Upper lobe of right lung (tissue), 1 donor: ENCODE results near the gene DNAAF8. TPM values are rescaled to one million over a fixed set of nuclear protein-coding genes. Genes with fewer than 3 reads are reported as not detected.

Experiments
- ATAC-seq: fragments of 200-7000 bp; cut with Tn5 transposase; one replicate; pipeline ENCODE4 v1.9.1; 2020; ENCODE audit warnings: mild to moderate bottlenecking, moderate library complexity
- DNase-seq: peaks from one replicate; pipeline ENCODE4 v3.0.0-alpha.2; 2020
- H3K27ac ChIP-seq: fragments of 200-600 bp; one replicate; pipeline ENCODE4 v1.8.0; 2022
- H3K27me3 ChIP-seq: fragments of 200-600 bp; one replicate; pipeline ENCODE4 v1.8.0; 2022; ENCODE audit warnings: mild to moderate bottlenecking
- H3K36me3 ChIP-seq: fragments of 200-600 bp; one replicate; pipeline ENCODE4 v1.8.0; 2022
- H3K4me1 ChIP-seq: fragments of 200-600 bp; one replicate; pipeline ENCODE4 v1.8.0; 2022
- H3K4me3 ChIP-seq: fragments of 200-600 bp; one replicate; pipeline ENCODE4 v1.8.0; 2022; ENCODE audit warnings: mild to moderate bottlenecking
- H3K9me3 ChIP-seq: fragments of 200-600 bp; one replicate; pipeline ENCODE4 v1.8.0; 2022
- CTCF ChIP-seq: fragments of 200-600 bp; IDR thresholded peaks from one replicate; pipeline ENCODE4 v1.8.0; 2022; ENCODE audit warnings: antibody characterized with exemption
- intact Hi-C: fragments of 100-400 bp; cut with DNase I; formaldehyde crosslinking; loops from one replicate; pipeline ENCODE4 v1.11.0; 2022
- total RNA-seq: library from RNA; stranded (reverse); fragmentation: NEBNext Ultra II Directional; extraction: Animal tissue kit (Norgen Biotek cat#: 25700); gene quantifications from one replicate; pipeline ENCODE4 v1.2.1, GENCODE V29; 2021
- donor health status: DM: no; HTN: yes; CAD: no; lungs with severe emphysema.

DNAAF8 gene
- total RNA-seq, 1 donor from 2014 or later = 0.58 TPM

DNA sequence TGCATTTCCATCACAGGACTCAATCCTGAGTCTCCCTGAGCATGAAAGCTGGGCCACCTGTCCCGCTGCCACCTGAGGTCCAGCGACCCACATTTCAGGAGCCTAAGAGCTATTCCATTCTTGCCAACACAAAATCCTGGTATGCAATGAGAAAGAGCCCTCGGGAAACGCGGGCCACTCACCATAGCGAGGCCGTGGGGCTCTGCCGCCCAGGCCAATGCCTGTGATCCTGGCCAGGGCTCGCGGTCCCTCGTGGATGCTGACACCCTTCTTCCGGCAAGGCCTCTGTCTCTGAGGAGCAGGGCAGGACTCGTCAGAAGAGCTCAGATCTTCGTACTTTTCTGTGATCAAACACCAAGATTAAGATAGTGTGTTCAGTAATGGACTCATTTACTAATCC is 29.4 kb upstream of the DNAAF8 start:
- no peak overlapping the region for H3K4me3 ChIP-seq
- no peaks in the 10 kb centered on the region for H3K9me3 ChIP-seq
- intact Hi-C loops = no loop called here
- ATAC-seq (no peak), DNase-seq (no peak)
- H3K27ac ChIP-seq = no peak overlapping the region
- TF ChIP-seq CTCF = no peak
- H3K4me1 ChIP-seq = no peaks in the 10 kb centered on the region
- peaks cover 59% of the 10 kb centered on the region for H3K36me3 ChIP-seq
- no peaks in the 10 kb centered on the region for H3K27me3 ChIP-seq

GRCh38 chr16:4706871-4707270 is 27.5 kb upstream of the DNAAF8 start:
- Histone ChIP-seq H3K36me3 (peaks cover 52% of the 10 kb centered on the region), H3K27ac (no peak overlapping the region)
- TF ChIP-seq CTCF = no peak

DNA sequence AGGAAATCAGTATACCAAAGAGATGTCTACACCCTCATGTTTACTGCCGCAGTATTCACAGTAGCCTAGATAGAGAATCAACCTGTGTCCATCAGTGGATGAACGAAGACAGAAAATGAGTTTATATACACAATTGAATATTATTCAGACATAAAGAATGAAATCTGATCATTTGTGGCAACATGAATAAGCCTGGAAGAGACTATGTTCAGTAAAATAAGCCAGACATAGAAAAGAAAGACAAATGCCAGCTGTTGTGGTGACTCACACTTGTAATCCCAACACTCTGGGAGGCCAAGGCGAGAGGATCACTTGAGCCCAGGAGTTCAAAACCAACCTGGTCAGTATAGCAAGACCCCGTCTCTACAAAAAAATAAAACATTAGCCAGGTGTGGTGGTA is 24.9 kb upstream of the DNAAF8 start:
- Histone ChIP-seq H3K27me3 (no peaks in the 10 kb centered on the region), H3K27ac (no peak overlapping the region), H3K36me3 (peaks cover 66% of the 10 kb centered on the region), H3K9me3 (no peaks in the 10 kb centered on the region), H3K4me1 (no peaks in the 10 kb centered on the region), H3K4me3 (no peak overlapping the region)
- TF ChIP-seq CTCF = no peak
- ATAC-seq = no peak
- no peak for DNase-seq
- intact Hi-C loops = no loop called here

More at GRCh38 chr16:4706871-4707270, 27.5 kb upstream of the DNAAF8 start:
- no peaks in the 10 kb centered on the region for H3K27me3 ChIP-seq
- H3K4me3 ChIP-seq = no peak overlapping the region
- DNase-seq (no peak), ATAC-seq (no peak)
- H3K9me3 ChIP-seq = no peaks in the 10 kb centered on the region
- intact Hi-C loops = no loop called here
- no peaks in the 10 kb centered on the region for H3K4me1 ChIP-seq

DNA sequence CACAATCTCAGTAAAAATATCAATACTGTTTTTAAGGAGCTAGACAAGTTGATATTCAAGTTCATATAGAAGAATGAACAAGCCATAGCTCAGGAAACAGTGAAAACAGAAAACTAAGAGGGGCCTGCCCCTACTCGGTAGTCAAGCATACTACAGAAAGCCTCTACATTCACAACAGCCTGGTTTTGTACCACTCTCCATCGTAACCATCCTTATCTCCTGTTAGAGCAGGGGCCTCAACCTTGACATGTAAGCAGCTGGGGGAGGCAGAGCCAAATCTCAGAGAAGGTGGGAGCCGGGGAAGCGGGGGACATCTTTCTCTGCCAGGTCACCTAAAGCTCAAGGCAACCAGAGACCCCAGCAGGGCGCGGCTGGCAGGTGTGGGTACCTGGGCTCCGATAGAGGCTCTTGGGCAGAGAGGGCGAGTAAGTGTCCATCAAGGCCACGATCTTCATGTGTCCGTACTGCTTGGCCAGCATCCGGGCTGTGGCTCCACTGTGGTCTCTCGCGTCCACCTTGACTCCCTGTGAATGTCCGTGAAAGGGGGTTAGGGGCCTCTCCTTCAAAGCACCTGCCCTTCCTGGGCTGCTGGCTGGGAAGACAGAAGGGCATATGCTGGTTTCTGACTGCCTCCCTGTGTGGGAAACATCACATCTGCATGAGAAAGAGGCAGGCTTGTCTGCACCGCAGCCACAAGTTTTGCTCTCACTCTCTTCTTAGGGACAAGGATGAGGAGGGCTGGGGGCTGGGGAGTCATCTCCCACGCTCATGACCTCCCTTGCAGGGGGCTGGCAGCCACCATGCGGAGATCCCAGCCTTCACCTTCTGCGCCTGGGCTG is 20.5 kb upstream of the DNAAF8 start:
- Histone ChIP-seq H3K9me3 (no peaks in the 10 kb centered on the region), H3K27me3 (no peaks in the 10 kb centered on the region), H3K27ac (no peak overlapping the region), H3K4me3 (no peak overlapping the region), H3K4me1 (no peaks in the 10 kb centered on the region), H3K36me3 (peaks cover 57% of the 10 kb centered on the region)
- ATAC-seq = peak; percentile 25
- TF ChIP-seq CTCF = no peak
- no peak for DNase-seq
- intact Hi-C loops = no loop called here

- H3K9me3 ChIP-seq = no peaks in the 10 kb centered on the region
- ATAC-seq (no peak), DNase-seq (no peak)
- no peak overlapping the region for H3K4me3 ChIP-seq
- intact Hi-C loops = no loop called here
- no peaks in the 10 kb centered on the region for H3K27me3 ChIP-seq
- no peak overlapping the region for H3K27ac ChIP-seq
- H3K36me3 ChIP-seq = peaks cover 50% of the 10 kb centered on the region
- no peaks in the 10 kb centered on the region for H3K4me1 ChIP-seq
- TF ChIP-seq CTCF = no peak
Observed at GRCh38 chr16:4714996-4715395, 19.3 kb upstream of the DNAAF8 start.
